Measurements from ENCODE around the gene C1QTNF1. TPM values are rescaled to one million over a fixed set of nuclear protein-coding genes. Genes with fewer than 3 reads are reported as not detected.
"Not testable (repeated sequence)": the region's sequence is repeated elsewhere in the genome, so short reads cannot be mapped to it uniquely, and the experiment has no call there.

Gene C1QTNF1
- total RNA-seq, 1 experiment from 2014 or later = 0.56 TPM

DNA sequence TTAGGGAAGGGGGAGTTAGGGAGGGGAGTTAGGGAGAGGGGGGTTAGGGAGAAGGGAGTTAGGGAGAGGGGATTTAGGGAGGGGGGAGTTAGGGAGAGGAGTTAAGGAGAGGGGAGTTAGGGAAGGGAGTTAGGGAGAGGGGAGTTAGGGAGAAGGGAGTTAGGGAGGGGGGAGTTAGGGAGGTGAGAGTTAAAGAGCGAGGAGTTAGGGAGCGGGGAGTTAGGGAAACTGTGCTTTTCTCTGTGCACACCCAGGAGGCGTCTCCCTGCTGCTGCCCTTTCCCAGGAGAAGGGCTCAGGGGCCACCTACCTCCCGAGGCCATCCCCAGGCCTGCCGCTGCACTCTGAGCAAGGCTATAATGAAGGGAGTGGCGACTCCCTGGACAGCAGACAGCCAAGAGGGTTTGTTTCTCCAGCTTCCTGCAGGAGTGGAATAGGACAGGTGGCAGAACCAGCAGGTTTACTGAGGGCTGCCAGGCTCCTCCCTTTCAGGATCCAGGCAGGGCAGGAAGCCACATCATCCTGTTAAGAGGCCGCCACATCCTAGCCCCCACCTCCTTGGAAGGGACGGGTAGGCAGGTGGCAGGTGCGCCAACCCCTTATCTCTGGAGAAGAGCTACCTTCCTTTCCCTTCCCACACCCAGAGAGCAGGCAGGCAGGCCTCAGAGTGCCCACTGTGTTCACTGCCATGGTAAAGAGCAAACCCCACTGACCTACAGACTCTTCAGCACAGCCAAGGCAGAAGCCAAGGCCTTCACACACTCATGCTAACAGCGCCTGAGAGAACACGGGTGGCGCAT is 18.7 kb upstream of the C1QTNF1 start:
- DNase-seq (ENCODE audit: low spot score) = no peak

DNA sequence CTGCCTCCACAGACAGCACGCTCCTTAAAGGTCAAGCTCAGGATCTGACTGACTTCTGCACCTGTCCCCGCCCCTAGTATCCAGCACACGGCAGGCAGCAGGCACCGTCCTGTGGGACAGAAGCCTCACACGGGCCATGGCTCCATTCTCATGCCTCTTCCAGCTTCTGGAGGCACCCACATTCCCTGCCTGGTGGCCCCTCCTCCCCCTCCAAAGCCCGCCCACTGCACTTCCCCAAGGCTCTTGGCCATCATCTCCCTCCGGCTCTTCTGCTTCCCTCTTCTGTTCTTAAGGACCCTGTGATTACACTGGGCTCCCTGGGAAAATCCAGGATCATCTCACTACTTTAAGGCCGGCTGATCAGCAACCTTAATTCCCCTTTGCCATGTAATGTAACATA is 17.9 kb upstream of the C1QTNF1 start:
- DNase-seq (ENCODE audit: low spot score) = no peak

DNA sequence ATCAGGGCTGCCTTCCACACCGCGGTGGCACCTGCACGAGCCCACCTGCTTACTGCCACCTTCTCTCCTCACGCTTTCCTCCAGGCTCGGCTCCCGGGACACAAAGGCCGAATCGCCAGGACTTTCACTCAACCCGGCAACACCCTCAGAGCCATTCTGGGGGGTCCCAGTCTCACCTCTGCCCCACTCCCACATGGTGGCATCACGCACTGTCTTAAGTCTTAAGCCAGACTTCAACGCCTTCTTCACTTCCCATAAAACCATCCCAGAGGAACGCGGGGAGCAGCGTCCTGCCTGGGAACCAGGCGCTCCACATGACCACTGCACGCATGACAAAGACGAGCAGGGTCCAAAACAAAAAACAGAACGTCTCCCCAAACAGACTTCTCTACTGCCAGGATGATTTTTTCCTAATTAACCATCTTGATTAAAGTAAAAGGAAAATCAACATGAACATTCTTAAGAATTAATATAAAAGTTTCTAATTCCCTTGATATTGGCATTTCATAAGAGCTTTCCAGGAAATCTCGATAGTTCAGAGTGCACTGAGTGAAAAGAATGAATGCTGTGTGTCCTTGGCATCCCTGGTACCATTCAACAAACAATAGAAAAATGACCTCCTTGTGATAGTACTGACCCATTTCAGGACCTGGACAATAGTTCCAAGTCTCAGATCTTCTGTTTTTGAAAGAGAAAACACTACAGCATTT is 17.0 kb upstream of the C1QTNF1 start:
- no peak for DNase-seq (ENCODE audit: low spot score)

DNA sequence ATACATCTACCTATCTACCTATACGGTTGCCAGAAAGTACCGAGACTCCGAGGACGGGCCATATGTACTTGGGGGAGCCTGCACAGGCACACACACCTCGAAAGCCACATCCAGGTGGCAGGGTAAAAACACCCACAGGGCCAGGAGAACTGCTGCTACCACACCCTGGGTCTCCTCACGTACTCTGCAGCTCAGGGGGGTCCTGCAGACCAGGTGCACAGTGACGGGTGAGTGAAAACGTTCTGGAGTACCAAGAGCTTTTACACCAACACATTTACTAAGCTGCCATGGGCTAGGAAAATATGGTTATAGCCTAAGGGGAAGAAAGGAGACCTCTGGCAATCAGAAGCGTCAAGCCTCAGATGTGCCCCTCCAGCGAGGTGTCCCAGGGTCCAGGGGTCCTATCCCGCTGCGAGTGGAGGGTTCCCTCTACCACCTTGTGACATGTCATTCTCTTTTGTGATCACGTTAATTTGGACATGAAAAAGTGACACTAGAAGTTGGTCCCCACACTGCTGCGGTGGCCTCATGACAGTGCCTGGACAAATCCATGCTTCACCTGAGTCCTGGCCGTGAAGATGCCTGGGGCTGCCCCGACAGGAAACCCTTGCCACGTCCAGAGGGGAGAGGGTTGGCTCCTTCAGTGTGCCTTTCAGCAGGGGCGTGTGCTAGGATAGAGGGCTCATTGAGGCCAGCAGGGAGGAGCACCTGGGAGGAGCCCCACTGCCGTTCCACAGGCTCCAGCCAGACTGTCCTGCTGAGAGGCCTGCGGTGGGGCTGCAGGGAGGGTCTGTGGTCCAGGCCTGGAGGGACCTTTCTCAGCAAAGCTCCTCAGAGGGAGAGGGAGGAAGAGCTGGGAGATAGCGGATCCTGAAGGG is 16.2 kb upstream of the C1QTNF1 start:
- DNase-seq (ENCODE audit: low spot score) = no peak

DNA sequence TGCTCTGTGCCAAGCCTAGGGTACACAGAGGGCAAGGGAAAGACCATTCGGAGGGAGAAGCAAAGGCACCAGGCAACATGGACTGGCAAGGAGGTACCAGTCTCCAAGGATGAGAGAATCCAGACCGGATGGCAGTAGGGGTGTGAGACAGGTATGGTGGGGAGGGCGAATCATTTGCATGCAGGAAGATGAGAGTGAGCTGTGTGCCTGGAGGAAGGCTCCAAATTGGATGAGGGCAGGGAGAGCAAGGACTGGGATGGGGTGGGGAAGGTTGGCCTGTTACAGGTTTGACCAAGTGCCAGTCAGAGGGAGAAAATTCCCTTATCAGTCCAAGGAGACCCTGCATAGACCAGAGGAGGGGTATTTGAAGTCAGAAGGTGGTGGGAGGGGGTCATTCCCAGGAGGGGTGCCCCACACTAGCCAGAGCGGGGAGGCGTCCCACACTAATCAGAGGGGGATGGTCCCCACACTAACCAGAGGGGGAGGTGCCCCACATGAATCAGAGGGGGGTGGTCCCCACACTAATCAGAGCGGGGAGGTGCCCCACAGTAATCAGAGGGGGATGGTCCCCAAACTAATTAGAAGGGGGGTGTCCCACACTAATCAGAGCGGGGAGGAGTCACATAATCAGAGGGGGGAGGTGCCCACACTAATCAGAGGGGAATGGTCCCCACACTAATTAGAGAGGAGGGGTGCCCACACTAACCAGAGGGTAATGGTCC is 15.1 kb upstream of the C1QTNF1 start:
- no peak for DNase-seq (ENCODE audit: low spot score)

DNA sequence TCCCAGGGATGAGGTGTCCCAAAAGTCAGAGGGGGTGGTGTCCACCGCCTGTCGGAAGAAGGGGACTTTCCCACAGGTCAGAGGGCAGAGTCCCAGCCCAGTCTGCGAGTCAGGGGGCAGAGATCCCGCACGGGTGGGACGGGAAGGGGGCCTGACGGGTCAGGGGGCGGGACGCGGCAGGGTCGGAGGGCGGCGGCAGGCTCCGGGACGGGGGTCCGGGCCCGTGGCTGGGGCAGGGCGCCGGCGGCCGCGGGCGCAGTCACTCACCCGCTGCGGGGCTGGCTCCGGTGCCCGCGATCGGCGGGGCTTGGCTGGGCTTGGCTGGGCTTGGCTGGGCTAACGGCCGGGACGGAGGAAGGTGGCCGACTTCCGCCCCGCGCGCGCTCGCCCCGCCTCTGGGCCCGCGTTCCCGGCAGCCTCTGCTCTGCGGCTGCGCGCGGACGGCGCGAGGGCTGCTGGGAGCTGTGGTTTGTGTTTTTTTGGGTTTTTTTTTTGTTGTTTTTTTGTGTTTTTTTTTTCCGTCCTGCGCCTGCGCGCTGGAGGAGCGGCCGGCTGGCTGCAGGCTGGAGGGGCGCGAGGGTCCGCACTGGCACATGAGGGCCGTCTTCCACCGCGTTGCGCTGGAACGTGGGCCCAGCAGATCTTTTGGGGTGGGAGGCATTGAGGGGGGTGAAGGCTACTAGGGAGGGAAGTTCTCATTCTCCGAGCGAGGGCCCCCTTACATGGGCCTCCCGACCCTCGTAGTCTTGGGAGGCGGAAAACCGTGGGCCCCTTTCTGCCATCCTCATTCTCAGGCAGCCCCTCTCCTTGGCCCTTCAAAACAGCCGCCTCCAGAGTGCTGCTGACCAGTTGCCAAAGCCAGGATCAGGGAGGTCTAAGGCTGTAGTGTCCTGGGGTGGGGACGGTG is 14.3 kb upstream of the C1QTNF1 start, which contains the start of gene CANT1:
Gene CANT1, minus strand, starts transcription at position 368 of the 907 bp plus-strand sequence. CDS start 12,142 bp downstream, outside the sequence.
- DNase-seq (ENCODE audit: low spot score) = peak; percentile 83

DNA sequence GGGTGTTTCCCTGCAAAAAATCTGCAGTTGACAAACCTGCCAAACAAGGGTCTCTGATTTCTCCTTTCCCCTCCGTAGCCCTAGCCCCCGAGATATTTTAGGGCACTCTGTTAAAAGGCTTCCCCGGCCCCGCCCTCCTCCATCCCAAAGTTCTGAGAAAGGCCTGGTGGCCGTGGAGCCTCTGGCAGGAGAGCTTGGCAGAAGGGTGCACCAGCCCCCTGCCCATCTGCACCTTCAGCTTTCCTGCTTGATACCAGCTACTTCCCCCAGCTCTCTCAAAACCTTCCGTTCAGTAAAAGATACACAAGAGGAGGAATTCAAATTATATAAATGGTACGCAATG is 13.7 kb upstream of the C1QTNF1 start:
- no peak for DNase-seq (ENCODE audit: low spot score)

DNA sequence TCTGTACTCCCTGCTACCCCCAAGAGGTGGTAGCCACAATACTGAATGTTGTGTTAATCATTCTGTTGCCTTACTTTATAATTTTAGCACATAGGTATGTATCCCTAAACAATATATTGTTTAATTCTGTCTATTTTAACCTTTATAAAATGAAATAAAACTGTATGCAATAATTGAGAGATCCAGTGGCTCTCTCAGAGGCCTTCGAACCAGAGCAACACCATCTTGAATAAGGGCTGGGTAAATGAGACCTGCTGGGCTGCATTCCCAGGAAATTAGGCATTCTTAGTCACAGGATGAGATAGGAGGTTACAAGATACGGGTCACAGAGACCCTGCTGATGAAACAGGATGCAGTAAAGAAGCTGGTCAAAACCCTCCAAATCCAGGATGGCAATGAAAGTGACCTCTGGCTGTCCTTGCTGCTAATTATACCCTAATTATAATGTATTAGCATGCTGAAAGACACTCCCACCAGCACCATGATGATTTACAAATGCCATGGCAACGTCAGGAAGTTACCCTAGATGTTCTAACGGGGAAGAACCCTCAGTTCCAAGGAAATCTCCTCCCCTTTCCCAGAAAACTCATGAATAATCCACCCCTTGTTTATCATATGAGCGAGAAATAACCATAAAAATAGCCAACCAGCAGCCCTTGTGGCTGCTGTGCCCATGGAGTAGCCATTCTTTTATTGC is 12.4 kb upstream of the C1QTNF1 start:
- no peak for DNase-seq (ENCODE audit: low spot score)

DNA sequence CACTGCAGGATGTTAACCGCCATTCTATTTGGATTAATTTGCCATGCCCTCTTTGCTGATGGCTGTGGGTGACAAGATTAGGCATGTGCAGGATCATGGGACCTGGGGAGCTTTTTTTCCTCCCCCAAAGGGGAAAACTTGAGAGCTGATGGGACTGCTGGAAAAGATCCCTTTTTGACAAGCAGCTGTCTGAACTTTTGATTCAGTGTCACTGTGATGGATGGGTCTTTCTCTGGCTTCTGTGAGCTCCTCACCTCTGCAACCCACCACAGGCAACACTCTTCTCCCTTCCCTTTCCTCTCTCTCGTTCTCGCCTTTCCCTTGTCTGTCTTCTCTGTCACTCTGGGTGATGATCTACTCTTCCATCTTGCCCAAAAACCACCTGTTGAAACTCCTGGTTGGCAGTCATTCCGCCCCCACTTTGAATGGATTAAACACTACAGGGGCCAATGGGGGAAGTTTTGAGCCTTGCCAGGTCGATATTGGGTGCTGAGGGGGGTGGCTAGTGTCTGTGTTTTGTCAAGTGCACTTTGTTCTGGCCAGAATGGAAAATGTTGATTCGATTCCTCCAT is 11.3 kb upstream of the C1QTNF1 start:
- DNase-seq (ENCODE audit: low spot score) = no peak

DNA sequence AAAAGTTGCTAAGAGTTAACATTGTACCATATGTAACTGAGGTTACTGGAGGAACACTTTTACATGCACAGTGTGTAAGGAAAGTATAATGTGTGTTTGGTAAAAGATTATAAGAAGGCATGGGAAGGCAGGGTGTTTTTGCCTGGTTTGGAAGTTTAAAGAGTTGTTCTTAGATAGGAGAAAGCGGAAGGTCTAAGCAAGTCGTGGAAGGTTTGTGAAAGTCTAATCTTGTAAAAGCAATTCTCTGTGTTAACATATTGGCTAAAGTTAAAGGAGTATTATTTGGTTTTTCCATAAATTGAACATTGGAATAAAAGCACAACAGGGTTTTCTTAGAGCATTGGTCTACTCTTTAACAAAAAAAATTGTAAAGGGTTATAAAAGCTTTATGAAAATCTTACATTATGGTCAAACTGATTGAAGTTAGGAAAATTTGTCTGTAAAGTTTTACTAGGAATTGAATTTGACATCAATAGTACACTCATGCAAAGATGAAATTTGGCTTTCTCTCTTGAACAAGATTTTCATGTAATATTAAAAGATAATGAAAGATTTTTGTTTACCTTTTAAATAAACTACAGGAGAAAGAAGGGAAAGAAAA is 9.7 kb upstream of the C1QTNF1 start:
- DNase-seq (ENCODE audit: low spot score) = no peak

DNA sequence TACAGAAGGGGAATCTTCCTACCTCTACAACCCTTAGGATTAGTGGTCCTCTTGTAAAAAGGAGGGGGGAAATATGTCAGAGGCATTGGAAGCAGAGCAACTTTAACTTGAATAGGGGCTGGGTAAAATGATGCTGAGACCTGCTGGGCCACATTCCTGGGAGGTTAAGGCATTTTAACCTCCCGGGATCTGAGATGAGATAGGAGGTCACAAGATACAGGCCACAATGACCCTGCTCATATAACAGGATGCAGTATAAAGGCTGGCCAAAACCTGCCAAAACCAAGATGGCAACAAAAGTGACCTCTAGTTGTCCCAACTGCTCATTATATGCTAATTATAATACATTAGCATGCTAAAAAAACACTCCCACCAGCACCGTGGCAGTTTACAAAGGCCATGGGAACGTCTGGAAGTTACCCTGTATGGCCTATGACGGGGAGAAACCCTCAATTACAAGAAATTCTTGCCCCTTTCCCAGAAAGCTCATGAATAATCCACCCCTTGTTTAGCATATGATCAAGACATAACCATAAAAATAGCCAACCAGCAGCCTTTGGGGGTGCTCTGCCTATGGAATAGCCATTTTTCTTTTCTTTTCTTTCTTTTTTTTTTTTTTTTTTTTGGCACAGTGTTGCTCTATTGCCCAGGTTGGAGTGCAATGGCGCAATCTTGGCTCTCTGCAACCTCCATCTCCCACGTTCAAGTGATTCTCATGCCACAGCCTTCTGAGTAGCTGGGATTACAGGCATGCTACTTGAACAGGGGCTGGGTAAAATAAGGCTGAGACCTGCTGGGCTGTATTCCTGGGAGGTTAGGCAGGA is 6.2 kb upstream of the C1QTNF1 start:
- DNase-seq (ENCODE audit: low spot score) = no peak

DNA sequence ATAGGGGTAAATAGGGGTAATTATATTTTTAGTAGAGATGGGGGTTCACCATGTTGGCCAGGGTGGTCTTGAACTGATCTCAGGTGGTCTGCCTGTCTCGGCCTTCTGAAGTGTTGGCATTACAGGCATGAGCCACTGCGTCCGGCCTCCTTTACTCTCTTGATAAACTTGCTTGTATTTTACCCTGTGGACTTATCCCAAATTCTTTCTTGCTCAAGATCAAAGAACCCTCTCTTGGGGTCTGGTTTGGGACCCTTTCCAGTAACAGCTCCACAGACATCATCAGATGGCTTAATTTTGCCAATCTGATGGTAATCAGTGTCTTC is 5.6 kb upstream of the C1QTNF1 start:
- DNase-seq (ENCODE audit: low spot score) = no peak

DNA sequence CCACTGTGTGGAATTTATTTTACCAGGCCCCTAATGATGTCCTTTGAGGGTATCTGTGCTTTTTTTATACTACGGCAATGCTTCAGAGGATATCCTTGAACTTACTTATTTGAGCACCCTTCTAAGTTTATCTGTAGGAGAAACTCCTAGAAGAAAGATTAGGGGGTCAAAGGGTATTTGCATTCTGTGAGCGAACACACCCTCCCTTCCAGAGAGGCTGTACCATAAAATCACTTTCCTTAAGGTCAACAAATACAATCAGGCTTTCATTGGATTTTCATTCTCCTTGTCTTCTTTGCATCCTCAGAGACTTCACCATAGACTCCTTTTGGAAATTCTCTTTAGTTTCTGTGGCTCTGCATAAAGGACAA is 4.7 kb upstream of the C1QTNF1 start:
- no peak for DNase-seq (ENCODE audit: low spot score)

DNA sequence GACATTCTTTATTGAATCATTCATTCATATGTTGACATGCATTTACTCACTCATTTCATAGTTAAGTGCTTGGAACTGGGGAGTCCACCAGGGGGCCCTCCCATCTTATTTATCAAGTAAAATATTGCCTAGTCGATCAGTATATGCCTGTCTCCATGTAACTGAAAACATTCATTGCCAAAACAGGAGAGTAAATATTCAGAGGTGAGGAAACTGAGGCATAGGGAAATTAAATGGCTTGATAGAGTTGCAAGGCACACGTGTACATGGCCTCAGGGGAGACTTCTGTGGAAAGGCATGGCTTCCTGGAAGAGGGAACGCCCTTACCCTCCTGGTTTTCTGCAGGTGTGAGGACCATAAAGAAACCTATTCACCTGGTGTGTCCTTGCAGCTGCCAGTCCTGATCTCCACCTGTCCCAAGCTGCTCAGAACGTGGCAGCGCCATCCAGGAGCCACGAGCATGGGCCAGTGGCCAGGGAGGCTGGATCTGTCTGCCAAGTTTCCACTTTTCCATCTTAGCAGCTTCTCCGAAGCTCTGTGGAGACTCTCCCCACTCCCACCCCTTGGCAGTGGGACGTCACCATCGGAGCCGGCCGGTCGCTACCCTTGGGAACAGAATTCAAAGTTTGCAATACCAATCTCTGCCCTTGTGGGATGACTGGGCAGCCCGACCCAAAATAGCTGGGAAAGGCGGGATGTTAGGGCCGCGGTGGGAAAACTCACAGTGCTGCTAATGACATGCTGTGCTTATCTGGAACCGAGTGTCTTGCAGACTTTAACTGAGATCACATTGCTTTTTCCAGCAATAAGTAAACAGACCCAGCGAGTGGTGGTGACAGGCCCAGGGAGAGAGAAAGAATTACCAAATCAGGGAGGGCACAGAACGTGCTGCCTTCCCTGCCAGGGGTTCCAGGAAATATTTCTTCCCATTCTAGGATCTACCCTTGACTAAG is 4.1 kb upstream of the C1QTNF1 start:
- peak; percentile 61 for DNase-seq (ENCODE audit: low spot score)

DNA sequence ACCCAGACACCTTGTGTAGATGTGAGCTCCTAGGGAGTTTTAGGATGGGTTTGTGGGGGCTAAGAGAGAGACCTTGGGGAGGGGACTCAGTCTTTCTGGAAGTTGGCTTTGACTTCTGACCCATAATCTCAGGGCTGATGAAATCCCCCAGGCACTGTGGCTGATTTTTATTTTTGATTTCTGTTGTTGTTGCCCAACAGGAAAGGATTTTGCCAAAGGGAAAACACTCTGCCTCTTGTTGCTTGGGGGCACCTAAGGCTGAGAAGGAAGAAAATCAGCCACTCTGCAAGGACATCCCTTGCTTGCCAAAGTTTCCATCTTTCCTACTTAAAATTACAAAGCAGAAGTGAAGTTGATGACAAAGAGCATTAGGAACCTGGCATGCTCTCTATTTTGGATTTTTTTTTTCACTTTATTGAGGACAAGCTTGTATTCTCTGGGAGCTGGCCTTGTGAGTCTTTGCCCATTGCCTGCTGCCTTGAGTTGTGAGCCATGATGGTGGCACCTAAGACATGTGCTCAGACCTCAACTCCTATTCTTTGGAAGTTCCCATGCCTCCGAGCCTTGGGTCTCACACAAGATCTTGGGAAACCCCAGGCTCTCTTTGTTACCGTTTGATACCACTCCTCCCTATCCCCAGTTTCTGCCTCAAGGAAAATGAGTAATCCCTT is 3.2 kb upstream of the C1QTNF1 start:
- DNase-seq (ENCODE audit: low spot score) = no peak

DNA sequence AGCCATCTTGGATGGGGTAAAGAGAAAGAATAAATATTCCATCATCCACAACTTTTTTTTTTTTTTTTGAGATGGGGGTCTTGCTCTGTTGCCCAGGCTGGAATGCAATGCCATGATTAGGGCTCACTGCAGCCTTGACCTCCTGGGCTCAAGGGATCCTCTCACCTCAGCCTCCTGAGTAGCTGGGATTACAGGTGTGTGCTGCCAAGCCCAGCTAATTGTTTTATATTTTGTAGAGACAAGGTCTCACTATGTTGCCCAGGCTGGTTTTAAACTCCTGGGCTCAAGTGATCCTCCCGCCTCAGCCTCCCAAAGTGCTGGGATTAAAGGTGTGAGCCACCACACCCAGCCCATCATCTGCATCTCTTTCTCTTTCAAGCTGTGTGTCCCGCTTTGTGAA is 2.0 kb upstream of the C1QTNF1 start:
- not testable (repeated sequence) for DNase-seq (ENCODE audit: low spot score)

DNA sequence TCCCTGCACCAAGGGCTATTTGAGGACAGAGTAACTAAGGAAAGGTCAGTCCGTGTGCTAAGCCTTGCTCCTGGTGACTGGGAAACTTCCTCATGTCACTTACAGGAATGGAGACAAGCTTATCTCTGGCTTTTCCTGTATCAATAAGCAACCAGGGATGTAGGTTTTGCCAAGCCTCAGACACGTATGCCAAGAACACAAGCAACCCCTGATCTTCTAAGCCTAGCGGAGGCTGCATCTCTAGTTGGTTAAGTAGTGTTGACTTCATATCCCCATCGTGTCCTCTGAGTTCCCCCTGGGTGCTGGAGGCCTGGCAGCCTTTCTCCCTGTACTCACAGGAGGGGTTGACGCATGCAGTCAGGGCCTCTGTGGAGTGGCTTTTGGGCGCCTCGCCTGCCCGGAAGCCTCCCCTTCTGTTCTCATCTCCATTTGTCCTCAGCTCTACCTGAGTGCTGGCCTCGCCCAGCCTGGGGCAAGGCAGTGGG is 1.4 kb upstream of the C1QTNF1 start:
- no peak for DNase-seq (ENCODE audit: low spot score)
